HG03064 (cell line): ENCODE measurements around the gene FREM1.

Experiments
- ATAC-seq: cut with Tn5 transposase; IDR thresholded peaks from one replicate; pipeline ENCODE4 v1.9.1; 2021; ENCODE audit warnings: low read depth; ENCODE audit not compliant: unreplicated experiment

Gene FREM1

DNA sequence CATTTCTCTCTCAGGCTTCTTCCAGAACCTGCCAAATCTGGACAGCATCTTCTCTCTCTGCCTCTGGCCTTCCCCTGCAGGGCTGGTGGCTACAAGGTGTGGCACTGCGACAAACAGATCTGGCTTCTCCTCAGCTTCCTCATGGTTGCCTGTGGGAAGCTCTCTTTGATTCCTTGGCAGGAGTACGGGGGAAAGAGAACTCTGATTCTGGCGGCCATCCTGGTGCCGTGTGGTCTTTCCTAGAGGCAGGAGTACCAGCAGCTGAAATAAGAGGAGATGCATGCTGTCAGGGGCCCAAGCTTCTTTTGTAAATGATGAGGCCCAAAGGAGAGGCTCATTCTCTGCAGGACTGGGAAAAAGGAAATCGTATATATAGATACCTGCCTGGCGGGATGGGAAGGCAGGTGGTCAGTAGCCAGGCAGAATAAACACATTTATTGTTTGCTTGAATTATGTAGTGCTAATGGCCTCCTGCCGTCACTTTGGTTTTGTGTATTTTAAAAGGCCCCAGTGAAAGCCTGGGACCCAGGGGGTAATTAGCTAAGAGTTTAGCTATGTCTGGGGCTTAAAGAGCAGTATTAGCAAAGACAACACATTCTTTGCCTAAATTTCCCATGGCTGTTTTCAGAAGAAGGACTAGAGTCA lies 187.7 kb downstream of the FREM1 start, which contains the start of gene CER1:
Gene CER1, minus strand, starts transcription at position 343 of the 645 bp plus-strand sequence. Its CDS starts 61 bp downstream, at position 282.
- no peak for ATAC-seq

DNA sequence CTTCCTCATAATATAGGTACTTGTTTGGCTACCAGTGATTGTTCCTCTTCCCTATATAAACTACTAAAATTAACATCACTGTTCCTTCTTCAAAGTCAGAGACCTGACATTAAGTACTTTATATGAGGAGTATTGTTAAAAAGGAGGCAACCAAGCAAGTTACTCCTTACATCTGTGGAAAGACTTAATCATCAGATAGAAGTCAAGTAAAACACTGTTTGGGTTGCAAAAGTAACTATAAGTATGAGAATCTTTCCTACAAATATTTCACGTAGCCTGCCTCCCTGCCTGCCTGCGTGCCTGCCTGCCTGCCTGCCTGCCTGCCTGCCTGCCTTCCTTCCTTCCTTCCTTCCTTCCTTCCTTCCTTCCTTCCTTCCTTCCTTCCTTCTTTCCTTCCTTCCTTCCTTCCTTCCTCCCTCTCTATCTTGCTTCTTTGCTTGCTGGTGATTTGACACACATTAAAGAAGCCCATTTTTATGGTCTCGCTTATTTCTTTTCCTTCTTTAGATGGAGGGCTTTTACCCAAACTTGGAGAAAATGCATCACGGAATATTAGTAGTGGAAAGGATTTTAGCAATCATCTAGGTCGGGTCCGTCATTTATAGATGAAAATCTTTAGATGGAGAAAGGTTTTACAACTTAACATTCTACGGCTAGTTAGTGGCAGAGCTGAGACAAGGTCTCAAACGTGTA lies 190.9 kb downstream of the FREM1 start:
- ATAC-seq, result no peak

DNA sequence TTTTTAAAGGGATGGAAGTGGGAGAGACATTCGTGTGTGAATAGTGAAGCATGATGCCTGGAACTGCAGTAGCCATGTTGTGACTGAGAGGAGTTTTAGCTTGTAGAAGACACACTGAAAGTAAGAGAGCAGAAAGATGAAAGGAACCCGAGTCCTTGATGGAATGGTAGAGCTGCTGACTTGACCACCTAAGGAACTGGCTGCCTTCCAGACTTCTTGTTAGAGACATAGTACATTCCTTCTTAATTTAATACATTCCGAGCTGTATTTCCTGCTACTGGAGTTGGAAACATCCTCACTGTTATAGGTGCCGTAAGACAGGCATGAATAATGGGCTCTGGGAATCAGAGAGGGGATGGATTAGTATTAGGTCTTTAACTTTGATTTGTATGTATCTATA lies 195.1 kb downstream of the FREM1 start:
- ATAC-seq, result no peak

DNA sequence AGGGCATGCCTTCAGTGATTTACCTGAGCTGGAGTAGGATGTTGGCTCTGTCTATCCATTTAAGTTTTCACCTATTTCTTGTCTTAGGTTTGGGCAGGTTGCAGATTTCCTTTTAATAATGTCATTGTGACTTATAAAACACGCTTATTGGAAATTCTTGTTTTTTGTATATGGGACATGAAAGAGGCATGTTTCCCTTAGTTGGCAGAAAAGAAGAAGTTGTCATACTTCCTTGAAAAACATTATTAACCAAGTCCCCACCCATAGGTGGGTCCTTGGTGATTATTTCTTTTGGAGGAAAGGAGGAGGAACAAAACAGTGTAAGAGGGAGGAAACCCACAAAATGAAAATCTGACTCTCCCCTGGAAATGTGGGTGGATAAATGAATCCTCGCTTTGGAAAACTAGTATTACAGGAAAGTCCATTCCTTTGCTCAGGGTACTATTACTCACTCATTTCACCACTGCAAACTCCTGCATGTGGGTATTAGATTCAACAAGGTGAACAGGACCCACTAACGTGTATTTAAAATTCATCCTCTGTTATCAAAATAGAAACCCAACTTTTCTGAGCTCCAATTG lies 197.0 kb downstream of the FREM1 start:
- no peak for ATAC-seq

DNA sequence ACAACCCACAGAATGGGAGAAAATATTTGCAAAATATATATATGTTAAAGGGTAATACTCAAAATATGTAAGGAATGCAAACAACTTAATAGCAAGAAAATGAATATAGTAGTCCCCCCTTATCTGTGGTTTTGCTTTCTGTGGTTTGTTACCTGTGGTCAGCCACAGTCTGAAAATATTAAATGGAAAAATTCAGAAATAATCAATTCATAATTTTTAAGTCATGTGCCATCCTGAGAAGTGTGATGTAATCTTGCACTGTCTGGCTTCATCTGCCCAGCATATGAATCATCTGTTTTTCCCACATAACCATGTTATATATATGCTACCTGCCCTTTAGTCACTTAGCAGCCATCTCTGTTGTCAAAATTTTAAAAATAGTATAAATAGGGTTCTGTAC lies 199.4 kb downstream of the FREM1 start:
- ATAC-seq, result no peak

DNA sequence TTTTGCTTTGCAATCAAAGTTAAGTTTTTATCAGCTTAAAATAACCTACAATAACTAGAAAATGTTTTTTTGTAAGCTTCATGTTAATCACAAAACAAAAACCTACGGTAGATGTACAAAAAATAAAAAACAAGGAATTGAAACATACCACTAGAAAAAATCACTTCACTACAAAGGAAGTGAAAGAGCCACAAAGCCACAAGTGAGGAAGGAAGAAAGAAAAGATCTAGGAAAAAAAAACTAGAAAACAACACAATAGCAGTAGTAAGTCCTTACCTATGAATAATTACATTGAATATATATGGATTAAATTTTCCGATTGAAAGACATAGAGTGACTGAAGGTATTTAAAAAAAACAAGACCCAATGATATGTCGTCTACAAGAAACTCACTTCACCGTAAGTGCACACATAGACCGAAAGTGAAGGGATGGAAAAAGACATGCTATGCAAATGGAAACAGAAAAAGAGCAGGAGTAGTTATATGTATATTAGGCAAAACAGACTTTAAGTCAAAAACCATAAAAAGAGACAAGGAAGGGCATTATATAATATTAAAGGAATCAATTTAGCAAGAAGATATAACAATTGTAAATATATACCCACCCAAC lies 203.6 kb downstream of the FREM1 start:
- ATAC-seq, result peak; percentile 55

DNA sequence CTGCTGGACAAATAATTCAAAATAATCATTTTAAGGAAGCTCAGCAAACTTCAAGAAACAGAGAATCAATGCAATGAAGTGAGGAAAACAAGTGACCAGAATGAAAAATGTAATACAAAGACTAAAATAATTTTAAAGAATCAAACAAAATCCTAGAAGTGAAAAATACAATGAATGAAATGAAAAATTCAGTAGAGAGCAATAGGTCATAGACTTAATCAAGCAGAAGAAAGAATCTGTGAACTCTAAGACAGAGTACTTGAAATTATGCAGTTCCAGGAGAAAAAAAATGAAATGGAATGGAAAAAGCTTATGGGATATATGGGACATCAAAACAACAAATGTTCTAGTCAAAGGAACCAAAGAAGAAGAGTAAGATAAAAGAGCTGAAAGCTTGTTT lies 205.1 kb downstream of the FREM1 start:
- no peak for ATAC-seq

DNA sequence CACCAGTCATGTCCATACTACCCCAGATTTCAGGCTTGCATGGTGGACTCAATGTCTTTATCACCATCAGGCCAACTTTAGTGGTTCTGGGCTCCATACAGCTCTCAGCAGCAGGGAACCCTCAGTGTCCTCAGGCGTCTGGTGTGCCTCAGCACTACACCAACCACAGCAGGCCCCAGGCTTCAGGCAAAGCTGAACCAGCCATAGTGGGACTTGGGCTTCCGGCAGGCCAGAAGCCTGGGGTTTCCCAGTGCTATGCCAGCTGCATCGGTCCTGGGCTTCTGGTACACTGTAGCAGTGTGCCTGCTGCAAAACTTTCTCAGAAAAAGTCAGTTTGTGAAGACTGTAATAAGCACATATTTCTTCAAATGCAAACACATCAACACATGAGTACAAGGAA lies 205.9 kb downstream of the FREM1 start:
- no peak for ATAC-seq

DNA sequence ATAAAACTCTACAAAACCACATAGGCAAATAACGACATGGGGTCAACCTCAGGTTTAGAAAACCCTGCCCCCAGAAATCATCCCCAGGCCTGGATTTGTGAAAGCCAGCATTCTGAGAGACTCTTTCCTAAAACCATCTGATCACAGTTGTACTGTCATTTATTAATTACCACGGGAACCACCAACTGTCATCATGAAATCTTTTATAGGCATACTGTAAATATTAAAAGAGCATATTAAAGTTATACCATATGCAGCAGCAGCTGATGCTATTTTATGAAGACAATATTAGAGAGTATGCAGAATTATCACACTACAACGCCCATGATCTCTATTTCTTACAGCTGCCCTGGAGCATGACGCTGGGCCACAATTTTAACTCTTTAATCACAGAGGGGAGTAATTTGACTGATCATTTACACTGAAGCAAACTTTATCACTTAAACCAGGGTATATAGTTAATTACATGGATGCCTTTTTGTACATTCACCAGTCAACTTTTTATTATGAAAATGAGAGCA lies 208.0 kb downstream of the FREM1 start:
- ATAC-seq, result no peak

DNA sequence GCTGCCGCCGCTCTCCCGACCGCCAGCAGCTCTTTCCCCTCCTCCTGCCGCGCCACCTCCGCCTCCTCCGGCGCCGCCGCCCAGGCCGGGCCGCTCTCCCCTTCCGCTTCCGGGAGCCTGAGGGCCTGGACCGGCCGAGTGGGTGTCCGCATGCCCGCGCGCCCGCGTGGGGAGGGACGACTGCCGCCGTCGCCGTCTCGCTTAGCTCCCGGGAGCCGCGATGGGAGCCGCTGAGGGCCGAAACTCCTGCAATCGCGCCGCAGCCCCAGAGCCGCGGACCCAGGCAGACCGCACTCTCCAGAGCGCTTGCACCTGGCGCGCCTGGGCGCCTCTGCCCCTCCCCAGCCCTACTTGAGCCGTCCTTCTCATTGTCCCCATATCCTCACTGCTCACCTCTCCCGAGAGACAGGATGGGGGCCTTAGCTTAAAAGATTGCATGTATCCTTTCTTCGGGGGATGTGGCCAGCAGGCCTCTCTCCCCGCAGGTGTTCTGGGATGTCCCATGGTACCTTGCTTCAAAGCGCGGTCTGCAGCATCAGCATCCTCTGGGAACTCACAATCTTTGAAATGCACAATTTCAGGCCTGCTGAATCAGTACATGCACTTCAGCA lies 216.9 kb downstream of the FREM1 start, which contains the start of gene ZDHHC21:
Gene ZDHHC21, minus strand, starts transcription at position 182 of the 611 bp plus-strand sequence. CDS start 19,092 bp downstream, outside the sequence.
- peak; percentile 84 for ATAC-seq

DNA sequence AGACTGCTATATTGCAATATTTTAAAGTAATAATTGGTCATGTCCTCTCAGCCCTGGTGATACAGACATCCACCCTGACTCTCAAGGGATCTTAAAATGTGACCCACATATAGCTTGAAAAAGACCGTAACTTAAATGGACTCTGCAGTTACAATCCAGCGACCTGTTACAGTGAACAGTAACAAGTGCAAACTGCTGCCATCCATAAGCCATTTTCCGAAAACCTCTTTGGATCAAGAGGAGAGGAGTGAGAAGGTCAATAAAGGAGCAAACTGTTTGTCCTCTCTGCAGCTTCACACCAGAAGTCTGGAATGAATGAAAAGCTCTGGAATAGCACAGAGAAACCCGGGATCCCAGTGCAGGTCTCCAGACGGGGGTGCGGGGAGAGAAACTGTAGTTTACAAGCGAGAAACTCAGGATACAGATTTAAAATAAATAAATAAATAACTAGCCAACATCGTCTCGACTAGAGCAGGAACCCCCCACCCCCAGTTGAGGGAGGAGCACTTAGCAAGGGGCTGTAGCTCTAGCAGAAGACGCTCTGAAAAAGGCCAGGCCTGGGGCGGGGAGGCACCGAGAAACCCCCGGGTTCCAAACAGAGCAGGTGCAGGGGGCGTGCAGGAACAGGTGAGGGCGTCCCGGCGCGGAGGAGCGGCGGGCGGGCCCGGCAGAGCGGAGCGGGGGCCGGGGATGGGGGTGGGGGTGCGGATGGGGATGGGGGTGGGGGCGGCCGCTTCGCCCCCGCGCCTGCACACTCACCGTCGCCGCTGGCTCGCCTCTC lies 217.6 kb downstream of the FREM1 start:
- ATAC-seq, result peak; percentile 34

DNA sequence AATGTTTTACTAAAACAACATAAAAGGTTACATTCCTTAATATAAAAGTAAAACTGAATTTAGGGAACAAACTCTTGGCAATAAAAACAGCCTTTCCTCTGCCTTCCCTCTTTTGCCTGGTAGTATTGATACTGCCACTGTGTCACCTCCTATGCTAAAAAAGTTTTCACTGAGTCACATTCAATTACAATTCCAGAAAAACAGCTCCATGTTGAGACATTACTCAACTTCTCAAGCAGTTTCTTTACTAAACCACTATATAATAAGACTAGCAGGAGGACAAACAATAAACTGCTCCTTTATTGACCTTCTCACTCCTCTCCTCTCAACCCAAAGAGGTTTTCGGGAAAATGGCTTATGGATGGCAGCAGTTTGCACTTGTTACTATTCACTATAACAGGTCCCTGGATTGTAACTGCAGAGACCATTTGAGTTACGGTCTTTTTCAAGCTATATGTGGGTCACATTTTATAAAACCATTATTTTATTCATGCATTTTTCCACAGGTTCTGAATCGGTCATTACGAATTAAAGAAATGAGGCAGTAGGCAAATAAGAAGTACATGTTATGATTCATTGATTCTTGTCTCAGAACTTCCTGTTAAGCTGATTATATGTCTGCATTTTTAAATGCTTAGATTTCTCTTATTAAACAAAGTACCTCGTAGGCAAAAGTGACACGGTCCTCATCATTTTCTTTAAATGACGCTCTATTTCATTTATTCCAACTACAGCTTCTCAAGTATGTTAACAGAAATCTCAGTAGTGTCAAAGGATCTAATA lies 219.1 kb downstream of the FREM1 start:
- no peak for ATAC-seq

DNA sequence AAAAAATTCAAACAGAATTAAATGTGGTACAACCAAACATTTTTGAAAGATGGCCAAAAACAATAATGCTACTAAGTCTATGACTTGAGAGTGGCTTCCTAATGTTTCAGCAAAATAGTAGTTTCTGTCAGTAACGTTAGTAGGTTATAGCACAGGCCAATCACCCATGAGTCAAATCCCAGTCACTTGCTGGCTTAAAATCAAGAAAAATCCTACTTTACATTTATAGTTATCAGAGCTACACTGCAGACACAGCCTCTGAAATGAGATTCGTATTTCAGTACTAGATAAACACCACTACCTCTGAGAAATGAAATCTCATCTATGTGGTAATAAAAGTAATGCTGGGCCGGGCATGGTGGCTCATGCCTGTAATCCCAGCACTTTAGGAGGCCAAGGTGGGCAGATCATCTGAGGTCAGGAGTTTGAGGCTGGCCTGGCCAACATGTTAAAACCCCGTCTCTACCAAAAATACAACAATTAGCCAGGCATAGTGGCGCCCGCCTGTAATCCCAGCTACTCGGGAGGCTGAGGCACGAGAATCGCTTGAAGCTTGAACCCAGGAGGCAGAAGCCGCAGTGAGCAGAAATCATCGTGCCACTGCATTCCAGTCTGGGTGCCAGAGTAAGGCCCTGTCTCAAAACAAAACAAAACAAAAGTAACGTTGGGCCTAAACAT lies 223.0 kb downstream of the FREM1 start:
- ATAC-seq, result no peak

DNA sequence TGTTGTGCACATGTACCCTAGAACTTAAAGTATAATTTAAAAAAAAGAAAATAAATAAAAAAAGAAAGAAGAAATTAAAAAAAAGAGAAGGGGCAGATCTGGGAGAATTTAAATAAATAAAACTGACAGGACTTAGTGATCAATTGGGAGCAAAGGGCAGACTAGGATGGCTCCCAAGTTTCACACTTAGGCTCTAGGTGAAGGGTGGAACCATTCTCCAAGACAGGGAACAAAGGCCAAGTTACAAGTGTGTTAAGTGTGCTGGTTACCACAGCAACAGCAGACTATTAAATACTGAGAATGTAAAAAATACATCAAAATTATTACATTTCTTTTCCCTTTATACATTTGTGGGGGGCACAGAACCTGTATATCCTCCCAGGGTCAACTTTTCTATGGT lies 224.1 kb downstream of the FREM1 start:
- ATAC-seq, result no peak
